IgD-negative memory B cell (primary cell): ENCODE data around the gene OSBPL5. TPM values are rescaled to one million over a fixed set of nuclear protein-coding genes. Genes with fewer than 3 reads are reported as not detected.

Source experiments
- H3K27ac Mint-ChIP-seq, 3 donors: one replicate each; pipeline ENCODE4 v1.8.0; 2020 to 2022; ENCODE audit warnings: mild to moderate bottlenecking in 3 of 3, mixed read lengths in 3 of 3, moderate library complexity in 1 of 3
- H3K27me3 Mint-ChIP-seq: one replicate; pipeline ENCODE4 v1.8.0; 2021; ENCODE audit warnings: mixed read lengths
- H3K36me3 Mint-ChIP-seq: one replicate; pipeline ENCODE4 v1.8.0; 2020; ENCODE audit warnings: mild to moderate bottlenecking, mixed read lengths
- H3K4me1 Mint-ChIP-seq, 3 donors: one replicate each; pipeline ENCODE4 v1.8.0; 2020 to 2022; ENCODE audit warnings: mixed read lengths in 3 of 3, mild to moderate bottlenecking in 1 of 3
- H3K4me3 Mint-ChIP-seq, 4 donors: one replicate each; pipeline ENCODE4 v1.8.0; 2020 to 2022; ENCODE audit warnings: mild to moderate bottlenecking in 4 of 4, mixed read lengths in 4 of 4, moderate library complexity in 3 of 4
- H3K9me3 Mint-ChIP-seq, 3 donors: one replicate each; pipeline ENCODE4 v1.8.0; 2020 to 2021; ENCODE audit warnings: mixed read lengths in 3 of 3, mild to moderate bottlenecking in 1 of 3
- polyA plus RNA-seq: library from polyadenylated mRNA; unstranded; fragments of 300-500 nt; fragmentation: Illumina TruSeq; gene quantifications from one replicate; pipeline ENCODE4 v1.2.3, GENCODE V29; 2021

The OSBPL5 gene
- polyA plus RNA-seq, 1 donor from 2014 or later: 0.25 TPM

DNA sequence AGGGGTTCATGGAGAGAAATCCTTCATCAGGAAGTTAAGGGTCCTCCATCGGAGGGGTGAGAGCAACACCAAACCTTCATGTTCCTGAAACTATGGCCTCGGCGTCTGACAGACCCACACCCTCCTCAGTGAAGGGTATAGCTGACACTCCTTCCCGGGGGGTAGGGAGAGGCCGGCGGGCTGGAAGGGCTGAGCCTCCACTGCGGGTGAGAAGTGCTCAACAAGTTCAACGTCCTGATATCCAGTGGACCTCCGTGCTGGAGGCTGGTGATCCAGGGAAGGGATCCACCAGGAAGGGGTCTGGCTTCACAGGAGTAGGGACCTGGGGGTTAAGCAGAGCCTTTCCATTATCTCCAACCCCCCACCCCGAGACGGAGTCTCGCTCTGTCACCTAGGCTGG is 120.2 kb downstream of the OSBPL5 start:
- no peaks in the 10 kb centered on the region for H3K9me3 Mint-ChIP-seq
- no peaks in the 10 kb centered on the region for H3K36me3 Mint-ChIP-seq
- H3K4me3 Mint-ChIP-seq: no peak overlapping the region
- no peaks in the 10 kb centered on the region for H3K27me3 Mint-ChIP-seq
- peaks cover 5 to 11% (median 8%) of the 10 kb centered on the region in 3 donors for H3K4me1 Mint-ChIP-seq
- H3K27ac Mint-ChIP-seq: no peak overlapping the region

DNA sequence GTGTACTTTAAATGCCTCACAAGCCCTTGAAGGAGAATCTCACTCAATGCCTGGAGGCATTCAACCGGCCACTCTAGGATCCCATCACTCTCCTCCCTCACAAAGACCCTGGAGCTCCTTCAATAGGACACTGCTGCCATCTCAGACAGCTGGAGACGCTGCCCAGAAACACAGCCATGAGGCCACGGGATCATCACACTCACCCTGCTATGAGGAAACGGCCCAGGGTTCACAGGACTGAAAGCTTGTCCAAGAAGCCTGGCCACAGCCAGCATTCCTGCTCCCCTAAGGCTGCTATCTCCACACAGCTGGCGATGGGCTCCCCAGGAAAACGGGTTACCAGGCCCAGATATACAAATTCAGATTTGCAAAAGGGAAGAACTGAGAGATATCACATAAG is 121.1 kb downstream of the OSBPL5 start:
- no peak overlapping the region for H3K4me3 Mint-ChIP-seq
- H3K27ac Mint-ChIP-seq: no peak overlapping the region
- H3K4me1 Mint-ChIP-seq: peaks cover 0 to 3% (median 2%) of the 10 kb centered on the region in 3 donors
- H3K36me3 Mint-ChIP-seq: no peaks in the 10 kb centered on the region
- H3K27me3 Mint-ChIP-seq: no peaks in the 10 kb centered on the region
- no peaks in the 10 kb centered on the region for H3K9me3 Mint-ChIP-seq

DNA sequence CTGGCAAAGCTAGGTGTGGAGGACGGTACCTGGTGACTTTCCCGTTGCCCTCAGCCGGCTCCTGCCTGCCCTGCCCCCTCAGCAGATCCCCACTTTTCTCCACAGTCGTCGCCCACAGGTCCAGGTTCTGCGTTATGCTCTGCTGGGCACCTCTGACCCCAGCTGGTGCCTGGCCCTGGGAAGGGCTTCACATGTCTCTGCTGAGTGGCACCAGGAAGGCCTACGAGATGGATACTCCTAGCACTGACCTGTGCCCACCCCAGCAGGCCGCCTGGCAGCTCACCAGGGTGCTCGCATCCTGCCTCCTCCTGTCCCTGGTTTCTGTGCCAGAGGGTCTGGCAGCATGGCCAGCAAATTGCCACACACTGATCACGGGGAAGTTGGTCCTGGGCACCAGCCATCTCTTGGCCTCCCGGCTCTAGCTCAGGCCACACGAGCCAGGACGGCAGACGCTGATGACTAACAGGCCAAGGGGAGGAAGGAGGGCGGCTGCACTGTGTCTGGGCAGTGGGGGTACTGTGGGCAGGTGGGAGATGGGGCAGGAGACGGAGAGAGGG is 121.7 kb downstream of the OSBPL5 start:
- H3K9me3 Mint-ChIP-seq: no peaks in the 10 kb centered on the region
- H3K36me3 Mint-ChIP-seq: peaks cover 2% of the 10 kb centered on the region
- no peaks in the 10 kb centered on the region for H3K27me3 Mint-ChIP-seq
- H3K27ac Mint-ChIP-seq: no peak overlapping the region
- no peak overlapping the region for H3K4me3 Mint-ChIP-seq
- H3K4me1 Mint-ChIP-seq: peaks cover 0 to 3% (median 2%) of the 10 kb centered on the region in 3 donors

DNA sequence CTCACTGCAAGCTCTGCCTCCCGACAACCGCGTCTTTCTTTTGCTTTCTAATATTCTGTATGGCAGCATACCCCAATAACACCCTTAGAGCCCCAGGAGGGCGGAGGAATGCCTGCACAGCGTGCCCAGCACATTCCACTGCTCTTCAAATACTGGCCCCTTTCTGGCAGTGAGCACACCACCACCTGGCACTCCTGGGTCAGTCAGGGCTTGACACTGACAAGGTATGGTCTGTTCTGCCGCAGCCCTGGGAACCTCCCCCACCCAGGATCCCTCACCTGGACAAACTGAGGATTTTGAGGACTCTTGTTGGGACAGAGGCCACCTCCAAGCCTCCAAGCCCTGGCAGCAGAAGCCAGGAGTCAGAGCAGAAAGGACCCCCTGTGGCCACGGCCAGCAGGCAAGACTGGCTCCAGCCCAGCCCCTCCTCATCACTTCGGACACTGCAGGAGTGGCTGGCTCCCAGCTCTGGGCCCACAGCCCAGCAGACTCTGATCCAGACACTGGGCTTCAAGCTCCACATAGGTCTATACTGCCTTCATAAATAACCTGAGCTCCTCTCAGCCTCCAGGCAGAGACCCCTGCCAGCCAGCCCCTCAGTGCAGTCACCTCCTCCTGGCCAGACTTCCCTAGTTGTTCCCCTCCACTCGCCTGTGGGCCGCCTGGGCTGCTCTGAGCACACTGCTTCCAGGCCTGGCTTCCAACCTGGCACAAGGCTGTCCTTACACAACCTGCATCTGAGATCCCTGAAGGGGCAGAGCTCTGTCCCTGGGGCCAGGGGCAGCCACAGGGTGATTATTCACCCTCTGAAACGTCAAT is 122.4 kb downstream of the OSBPL5 start:
- H3K27ac Mint-ChIP-seq: no peak overlapping the region
- H3K4me1 Mint-ChIP-seq: peaks cover 0 to 3% (median 0%) of the 10 kb centered on the region in 3 donors
- no peak overlapping the region for H3K4me3 Mint-ChIP-seq
- H3K27me3 Mint-ChIP-seq: no peaks in the 10 kb centered on the region
- peaks cover 2% of the 10 kb centered on the region for H3K36me3 Mint-ChIP-seq
- no peaks in the 10 kb centered on the region for H3K9me3 Mint-ChIP-seq

DNA sequence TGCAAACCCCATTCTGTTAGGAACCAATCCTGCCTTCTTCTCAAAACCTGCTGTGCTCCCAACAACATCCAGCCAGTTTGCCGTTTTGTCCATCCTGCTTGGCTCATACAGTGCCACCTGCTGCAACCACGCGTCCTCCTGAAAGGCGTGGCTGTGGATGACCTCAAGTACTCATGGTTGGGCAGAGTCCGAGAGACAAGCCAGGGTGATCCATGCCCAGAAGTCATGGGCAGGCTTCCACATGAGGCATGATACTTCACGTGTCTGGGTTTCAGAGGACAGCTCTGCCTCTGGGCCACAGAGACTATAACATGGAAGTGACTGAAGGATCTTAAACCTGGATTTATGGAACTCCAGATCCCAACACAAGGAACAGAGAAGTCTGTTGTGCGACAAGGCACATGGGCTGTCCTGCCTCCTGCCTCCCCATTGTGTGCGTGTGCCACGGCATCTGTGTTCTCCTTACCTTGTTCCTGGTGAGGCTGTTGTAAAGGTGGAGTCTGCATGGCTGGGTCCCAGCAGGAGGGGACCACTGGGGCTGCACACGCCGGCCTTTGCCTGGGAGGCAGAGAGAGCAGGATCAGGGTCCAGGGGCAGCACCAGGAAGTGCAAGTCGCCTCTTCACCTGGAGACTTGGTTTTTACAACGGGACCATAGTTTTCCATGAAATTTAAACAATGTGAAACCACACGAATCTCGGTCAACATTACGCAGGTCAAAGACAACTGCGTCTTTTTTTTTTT is 123.2 kb downstream of the OSBPL5 start:
- no peak overlapping the region for H3K4me3 Mint-ChIP-seq
- peaks cover 6% of the 10 kb centered on the region for H3K36me3 Mint-ChIP-seq
- no peaks in the 10 kb centered on the region for H3K27me3 Mint-ChIP-seq
- H3K4me1 Mint-ChIP-seq: peaks cover 4 to 8% (median 5%) of the 10 kb centered on the region in 3 donors
- H3K9me3 Mint-ChIP-seq: no peaks in the 10 kb centered on the region
- H3K27ac Mint-ChIP-seq: no peak overlapping the region

DNA sequence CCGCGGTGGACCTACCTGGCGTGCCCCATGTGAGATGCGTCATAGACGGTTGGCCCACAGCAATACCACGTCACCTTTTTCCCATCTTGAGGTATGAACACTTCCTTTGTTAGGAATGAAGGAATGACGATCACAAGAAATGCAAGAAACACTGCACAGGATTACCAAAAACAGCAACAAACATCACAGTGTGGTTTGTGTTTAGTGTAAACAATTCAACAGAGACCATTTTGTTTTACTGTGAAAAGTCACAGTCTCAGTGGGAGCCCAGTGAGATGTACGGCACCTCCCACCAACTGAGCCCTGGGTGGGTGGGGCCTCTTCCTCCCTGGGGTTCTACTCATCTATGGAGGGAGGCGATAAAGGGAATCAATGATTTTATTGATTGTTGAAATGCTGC is 124.2 kb downstream of the OSBPL5 start:
- Mint-ChIP-seq H3K36me3 (peaks cover 6% of the 10 kb centered on the region), H3K27me3 (no peaks in the 10 kb centered on the region), H3K9me3 (no peaks in the 10 kb centered on the region), H3K4me3 (no peak overlapping the region), H3K4me1 (peaks cover 13 to 18% (median 14%) of the 10 kb centered on the region in 3 donors), H3K27ac (no peak overlapping the region)

DNA sequence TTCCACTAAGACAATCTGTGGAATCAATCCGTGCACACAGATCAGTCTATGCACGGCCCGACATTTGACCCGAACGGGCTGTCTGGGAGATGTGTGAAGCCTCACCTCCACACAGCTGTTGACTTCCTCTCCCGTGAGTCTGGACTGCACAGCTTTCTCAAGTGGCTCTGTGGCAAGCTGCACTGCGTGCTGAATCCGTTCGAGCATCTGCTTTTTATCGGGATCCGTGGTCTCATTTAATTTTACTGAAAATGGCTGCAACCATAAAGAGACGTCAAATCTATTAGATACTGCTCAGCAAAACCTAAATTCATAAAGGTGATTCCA is 127.2 kb downstream of the OSBPL5 start:
- no peak overlapping the region for H3K27ac Mint-ChIP-seq
- no peak overlapping the region for H3K4me3 Mint-ChIP-seq
- H3K27me3 Mint-ChIP-seq: no peaks in the 10 kb centered on the region
- peaks cover 17 to 26% (median 25%) of the 10 kb centered on the region in 3 donors for H3K4me1 Mint-ChIP-seq
- H3K9me3 Mint-ChIP-seq: no peaks in the 10 kb centered on the region
- peaks cover 6% of the 10 kb centered on the region for H3K36me3 Mint-ChIP-seq

Other genes with a start within 250 kb of the OSBPL5 start
- not detected for gene PHLDA2, start 235.9 kb downstream of the OSBPL5 start, polyA plus RNA-seq
- 89.0 TPM for gene NAP1L4, start 173.0 kb downstream of the OSBPL5 start, polyA plus RNA-seq
- 35.8 TPM for gene CARS1, start 107.9 kb downstream of the OSBPL5 start, polyA plus RNA-seq
- not detected for gene MRGPRG, start 53.5 kb upstream of the OSBPL5 start, polyA plus RNA-seq
- not detected for gene MRGPRE, start 67.1 kb upstream of the OSBPL5 start, polyA plus RNA-seq
- gene ZNF195, start 213.8 kb upstream of the OSBPL5 start, polyA plus RNA-seq: 33.0 TPM